GM18861 (cell line): ENCODE data around the gene YY1.
"Not testable (repeated sequence)": the region's sequence is repeated elsewhere in the genome, so short reads cannot be mapped to it uniquely, and the experiment has no call there.

Experiments used
- ATAC-seq: cut with Tn5 transposase; IDR thresholded peaks from one replicate; pipeline ENCODE4 v1.9.1; 2021; ENCODE audit not compliant: unreplicated experiment

YY1 gene

DNA sequence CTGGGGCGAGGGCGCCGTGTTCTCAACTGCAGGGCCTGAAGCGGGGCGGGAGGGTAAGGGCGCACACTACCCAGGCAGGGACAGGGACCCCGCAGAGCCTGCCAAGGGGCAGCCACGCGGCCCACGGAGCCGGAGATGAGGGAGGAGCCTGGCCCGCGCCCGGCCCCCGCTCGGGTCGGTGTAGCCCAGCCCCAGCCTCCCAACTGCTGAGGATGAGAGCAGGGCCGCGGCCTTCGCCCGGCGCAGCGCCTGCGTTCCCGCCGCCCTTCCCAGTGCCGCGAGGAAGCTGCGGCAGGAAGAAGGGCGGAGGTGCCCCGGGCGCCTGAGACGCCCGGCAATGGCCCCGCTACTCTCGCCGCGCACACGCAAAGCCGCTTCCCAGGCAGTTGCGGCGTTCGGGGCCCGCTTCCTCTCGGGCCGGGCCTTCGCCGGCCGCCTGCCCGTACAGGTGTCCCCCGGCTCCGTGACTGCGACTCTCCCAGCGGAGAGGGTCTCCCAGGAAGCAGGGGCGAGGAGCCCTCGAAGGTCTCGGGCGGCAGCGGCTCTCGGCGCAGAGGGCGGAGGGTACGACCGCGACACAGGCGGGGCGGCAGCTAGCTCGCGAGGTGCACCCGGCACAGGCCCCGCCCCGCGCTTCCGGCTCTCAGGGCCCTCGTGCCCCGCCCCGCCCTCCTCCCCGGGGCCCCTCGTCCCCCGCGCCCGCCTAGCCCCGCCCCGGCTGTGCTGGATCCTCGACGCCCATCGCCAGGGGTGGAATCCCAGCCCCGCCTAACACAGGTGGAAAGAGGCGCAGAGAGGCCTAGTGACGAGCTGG lies 24.8 kb upstream of the YY1 start:
- ATAC-seq, result peak; percentile 85

DNA sequence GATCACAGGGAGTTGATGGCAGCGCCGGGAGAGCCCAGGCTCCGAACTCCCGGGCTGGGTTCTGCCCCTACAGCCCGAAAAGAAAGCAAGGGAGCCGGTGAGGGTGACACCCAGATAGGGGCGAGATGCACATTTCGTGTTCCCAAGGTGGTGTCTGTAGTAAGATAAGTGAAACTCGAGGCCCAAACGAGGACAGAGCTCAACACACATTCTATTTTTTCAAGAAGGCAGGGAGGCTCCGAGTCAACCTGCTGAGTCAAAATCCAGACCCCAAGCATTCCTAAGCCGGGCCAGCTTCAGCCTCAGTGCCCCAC lies 24.2 kb upstream of the YY1 start:
- no peak for ATAC-seq

GRCh38 chr14:100215330-100215885 lies 23.5 kb upstream of the YY1 start:
- no peak for ATAC-seq

DNA sequence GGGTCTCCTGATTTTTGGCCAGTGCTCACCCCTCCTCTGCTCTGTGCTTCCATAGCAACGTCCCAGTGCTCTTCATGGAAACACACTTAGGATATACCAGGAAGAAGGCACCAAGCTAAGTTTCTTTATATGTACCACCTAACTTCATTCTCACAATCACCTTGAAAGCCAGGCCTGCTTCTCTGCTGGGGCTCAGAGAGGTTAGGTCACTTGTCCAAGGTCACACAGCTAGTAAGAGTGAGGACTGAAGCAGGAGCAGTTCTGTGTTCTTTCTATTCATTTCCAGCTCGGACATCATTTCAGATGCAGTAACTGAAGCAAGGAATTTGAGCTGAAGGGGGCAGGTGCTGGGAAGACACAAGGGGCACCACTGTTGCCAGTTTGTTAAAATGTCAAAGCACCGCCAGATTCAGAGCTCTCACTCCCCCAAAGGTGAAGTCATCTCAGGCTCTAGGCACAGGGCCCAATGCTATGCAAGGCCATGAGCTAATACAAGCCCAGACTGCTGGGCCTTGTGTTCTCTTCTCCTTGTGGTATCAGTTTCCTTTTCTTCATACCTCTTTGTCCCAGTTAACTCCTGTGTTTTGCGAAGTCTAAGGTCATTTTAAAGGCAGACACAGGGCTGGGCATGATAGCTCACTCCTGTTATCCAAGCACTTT lies 19.7 kb upstream of the YY1 start:
- ATAC-seq, result no peak

DNA sequence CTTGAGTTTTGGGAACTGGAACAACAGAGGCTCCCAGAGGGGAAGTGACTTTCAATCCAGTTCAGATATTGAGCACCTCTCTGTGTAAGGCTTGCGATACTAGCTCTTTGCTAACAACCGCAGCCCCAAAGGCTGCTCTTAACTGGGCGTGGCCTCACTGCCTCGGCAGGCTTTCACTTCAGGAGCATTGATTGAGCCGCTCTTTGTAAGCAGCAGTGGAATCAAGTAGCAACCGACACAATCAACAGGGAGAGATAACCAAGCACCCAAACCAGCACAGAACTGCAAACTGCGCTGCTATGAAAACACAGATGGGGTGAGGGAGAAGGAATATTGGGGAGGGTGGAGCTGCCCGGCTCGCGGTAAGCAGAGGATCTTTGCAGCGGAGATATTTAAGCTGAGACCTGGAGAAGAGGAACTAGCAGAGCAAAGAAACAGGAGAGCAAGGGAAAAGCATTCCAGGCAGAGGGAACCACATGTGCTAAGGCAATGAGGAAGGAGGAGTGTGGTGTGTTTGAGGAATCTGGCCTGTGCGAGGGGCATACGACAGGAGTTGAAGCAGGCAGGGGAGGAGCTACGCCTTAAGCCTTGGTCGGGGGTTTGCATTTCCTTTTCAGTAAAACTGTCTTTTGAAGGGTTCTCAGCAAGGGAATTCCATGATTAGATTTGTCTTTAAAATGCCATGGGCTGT lies 17.3 kb upstream of the YY1 start:
- ATAC-seq, result peak; percentile 94

- no peak for ATAC-seq
These were observed 16.5 kb upstream of the YY1 start for GRCh38 chr14:100222224-100223093.

- no peak for ATAC-seq
These were observed 15.4 kb upstream of the YY1 start for GRCh38 chr14:100223332-100224201.

- no peak for ATAC-seq
These were observed 14.6 kb upstream of the YY1 start for GRCh38 chr14:100224229-100224866.

DNA sequence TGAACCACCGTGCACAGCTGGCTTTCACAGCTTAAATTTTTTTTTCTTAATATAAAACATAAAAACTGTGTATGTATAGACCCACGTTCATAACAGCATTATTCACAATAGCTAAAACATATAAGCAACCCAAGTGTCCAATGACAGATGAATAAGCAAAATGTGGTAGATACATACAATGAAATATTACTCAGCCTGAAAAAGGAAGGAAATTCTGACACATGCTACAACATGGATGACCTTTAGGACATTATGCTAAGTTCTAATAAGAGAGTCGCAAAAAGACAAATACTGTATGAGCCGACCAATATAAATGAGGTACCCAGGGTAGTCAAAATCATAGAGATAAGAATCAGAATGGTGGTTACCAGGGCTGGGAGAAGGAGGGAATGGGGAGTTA lies 13.8 kb upstream of the YY1 start:
- no peak for ATAC-seq

DNA sequence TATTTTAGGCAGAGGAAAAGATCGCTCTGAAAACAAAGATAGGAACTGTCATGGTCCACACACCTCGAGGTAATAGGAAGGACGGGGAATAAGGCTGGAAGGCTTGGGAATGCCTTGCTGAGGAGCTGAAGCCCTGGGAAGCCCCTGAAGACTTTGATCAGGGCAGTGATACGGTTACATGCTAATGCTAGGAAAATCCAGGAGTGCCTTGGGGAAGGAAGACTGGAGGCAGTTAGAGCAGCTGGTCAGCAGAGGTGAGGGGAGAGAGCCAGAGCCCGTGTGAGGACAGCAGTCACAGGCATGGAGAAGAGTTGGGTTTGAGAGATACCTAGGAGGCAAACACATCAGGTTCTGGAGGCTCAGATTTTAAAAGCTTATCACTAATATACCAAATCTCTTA lies 8.6 kb upstream of the YY1 start:
- ATAC-seq, result no peak

GRCh38 chr14:100234511-100234910 lies 4.4 kb upstream of the YY1 start:
- ATAC-seq, result no peak

GRCh38 chr14:100236271-100236818 lies 2.6 kb upstream of the YY1 start:
- not testable (repeated sequence) for ATAC-seq

DNA sequence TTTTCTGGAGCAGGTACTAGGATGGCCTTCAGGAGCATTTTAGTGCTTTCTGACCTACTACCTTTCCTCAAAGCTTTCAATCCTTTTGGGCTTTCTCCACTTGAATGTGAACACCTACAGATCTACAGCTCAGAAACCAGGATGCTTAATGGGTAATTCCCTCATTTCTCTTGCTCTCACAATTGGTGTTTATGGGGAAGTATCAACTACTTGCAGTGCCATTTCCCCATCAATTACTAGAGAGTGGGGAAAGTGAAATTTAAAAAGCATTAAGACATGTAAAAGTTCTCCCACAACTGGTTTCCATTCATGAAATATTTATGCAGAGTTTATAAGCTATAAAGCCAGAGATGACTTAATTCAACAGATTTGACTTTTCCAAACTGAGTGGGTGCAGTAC lies 2.1 kb upstream of the YY1 start:
- no peak for ATAC-seq

DNA sequence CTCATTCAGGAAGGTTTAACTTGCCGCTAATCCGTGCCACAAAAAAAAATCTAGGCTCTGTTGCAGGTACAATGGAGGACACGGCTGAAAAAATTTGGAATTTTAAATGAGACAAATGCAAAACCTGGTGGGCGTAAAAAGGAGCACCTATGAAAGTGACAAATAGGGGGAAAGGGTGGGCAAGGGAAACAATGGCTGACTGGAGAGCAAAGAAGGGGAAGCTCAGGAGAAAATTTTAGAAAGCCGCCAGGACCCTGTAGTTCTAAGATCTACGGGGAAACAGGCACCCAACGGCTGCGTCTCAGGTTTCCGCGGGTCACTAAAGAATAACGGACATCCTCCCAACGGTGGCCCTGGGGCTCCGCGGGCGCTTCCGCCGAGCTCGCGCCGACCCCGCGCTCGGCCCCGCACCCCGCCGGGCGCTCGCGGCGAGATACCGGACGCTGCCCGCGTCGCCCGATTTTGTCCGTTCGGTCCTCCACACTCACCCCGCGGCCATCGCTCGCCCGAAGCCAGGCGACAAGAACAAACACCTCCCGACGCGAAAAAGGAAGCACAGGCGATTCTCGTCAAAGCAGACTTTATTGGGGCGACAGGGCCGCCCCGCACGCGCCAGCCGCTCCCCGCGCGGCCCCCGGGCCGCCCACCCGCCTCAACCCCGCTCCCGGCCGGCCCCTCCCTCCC lies 1.1 kb upstream of the YY1 start:
- ATAC-seq, result no peak

GRCh38 chr14:100239211-100239839 lies 381 bp downstream of the YY1 start:
- ATAC-seq, result no peak

- ATAC-seq, result peak; percentile 25
These were observed 1.1 kb downstream of the YY1 start for GRCh38 chr14:100239840-100240667.

- no peak for ATAC-seq
These were observed 1.7 kb downstream of the YY1 start for GRCh38 chr14:100240668-100241032.
